ENCODE results near the gene METTL6.

DNA sequence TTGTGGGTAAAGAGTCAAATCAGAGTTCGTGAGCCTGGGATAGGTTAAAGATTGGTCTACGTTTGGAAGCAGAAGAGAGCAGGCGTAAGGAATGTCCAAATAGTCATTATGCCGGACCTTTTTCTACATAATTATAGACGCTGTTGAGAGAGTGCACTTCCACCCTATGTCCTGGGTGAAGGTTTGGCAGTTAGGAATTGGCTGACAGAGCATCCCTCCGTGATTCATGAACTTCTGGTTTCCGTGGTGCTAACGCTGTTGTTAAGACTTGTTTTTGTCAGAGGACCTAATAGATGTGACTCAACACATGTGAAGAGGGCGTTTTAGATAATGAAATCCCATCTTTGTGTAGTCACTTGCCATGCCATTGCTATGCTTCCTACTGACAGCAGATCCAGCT, 1.2 kb upstream of the METTL6 start:
- TF ChIP-seq, protein P1, sequence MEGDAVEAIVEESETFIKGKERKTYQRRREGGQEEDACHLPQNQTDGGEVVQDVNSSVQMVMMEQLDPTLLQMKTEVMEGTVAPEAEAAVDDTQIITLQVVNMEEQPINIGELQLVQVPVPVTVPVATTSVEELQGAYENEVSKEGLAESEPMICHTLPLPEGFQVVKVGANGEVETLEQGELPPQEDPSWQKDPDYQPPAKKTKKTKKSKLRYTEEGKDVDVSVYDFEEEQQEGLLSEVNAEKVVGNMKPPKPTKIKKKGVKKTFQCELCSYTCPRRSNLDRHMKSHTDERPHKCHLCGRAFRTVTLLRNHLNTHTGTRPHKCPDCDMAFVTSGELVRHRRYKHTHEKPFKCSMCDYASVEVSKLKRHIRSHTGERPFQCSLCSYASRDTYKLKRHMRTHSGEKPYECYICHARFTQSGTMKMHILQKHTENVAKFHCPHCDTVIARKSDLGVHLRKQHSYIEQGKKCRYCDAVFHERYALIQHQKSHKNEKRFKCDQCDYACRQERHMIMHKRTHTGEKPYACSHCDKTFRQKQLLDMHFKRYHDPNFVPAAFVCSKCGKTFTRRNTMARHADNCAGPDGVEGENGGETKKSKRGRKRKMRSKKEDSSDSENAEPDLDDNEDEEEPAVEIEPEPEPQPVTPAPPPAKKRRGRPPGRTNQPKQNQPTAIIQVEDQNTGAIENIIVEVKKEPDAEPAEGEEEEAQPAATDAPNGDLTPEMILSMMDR (IDR thresholded peaks at IDR 0.05; ENCODE audit: low read length) = no peak
- TF ChIP-seq EZH2 (IDR thresholded peaks at IDR 0.05; ENCODE audit: borderline replicate concordance, low read length) = no peak

Data from OCI-LY1 (cell line).